Neural cell (in vitro differentiated cells): ENCODE measurements around the gene ROBO1. TPM values are rescaled to one million over a fixed set of nuclear protein-coding genes. Genes with fewer than 3 reads are reported as not detected.

Experiments
- H2AFZ ChIP-seq: fragments of 200-600, 300-800 bp; sonication (generic), shearing (Covaris generic); 2 replicates; pipeline ENCODE4 v1.6.0; 2014; ENCODE audit warnings: low read depth, mild to moderate bottlenecking, antibody characterized with exemption, low read length, moderate library complexity
- H3F3A ChIP-seq: fragments of 200-600 bp; shearing (Covaris generic); 2 replicates; pipeline ENCODE4 v1.6.1; 2016; ENCODE audit warnings: mild to moderate bottlenecking, moderate library complexity, mixed read lengths, antibody characterized with exemption, low read length; ENCODE audit not compliant: insufficient read depth, poor library complexity, severe bottlenecking
- H3K27ac ChIP-seq: fragments of 200-600, 300-800 bp; sonication (generic), shearing (Covaris generic); 2 replicates; pipeline ENCODE4 v1.5.1; 2014; ENCODE audit warnings: mild to moderate bottlenecking, low read length, moderate library complexity
- H3K27me3 ChIP-seq: fragments of 300-800, 200-600 bp; sonication (generic), shearing (Covaris generic); 2 replicates; pipeline ENCODE4 v1.6.0; 2014; ENCODE audit warnings: mild to moderate bottlenecking, low read depth, low read length, moderate library complexity; ENCODE audit not compliant: insufficient read depth
- H3K36me3 ChIP-seq: fragments of 300-800, 200-600 bp; sonication (generic), shearing (Covaris generic); 2 replicates; pipeline ENCODE4 v1.5.1; 2014; ENCODE audit warnings: mild to moderate bottlenecking, antibody characterized with exemption, low read length, moderate library complexity; ENCODE audit not compliant: insufficient read depth
- H3K4me2 ChIP-seq: fragments of 300-800, 200-600 bp; sonication (generic), shearing (Covaris generic); 2 replicates; pipeline ENCODE4 v1.6.0; 2014; ENCODE audit warnings: mild to moderate bottlenecking, low read length
- H3K4me3 ChIP-seq: fragments of 300-800, 200-600 bp; sonication (generic), shearing (Covaris generic); 2 replicates; pipeline ENCODE4 v1.5.1; 2014; ENCODE audit warnings: mild to moderate bottlenecking, low read length, moderate library complexity
- H3K79me2 ChIP-seq: fragments of 200-600 bp; shearing (Covaris generic); replicated peaks from 2 replicates; pipeline ENCODE4 v1.6.0; 2014; ENCODE audit warnings: mild to moderate bottlenecking, low read length, moderate library complexity; ENCODE audit not compliant: insufficient read depth
- H3K9ac ChIP-seq: fragments of 300-800, 200-600 bp; sonication (generic), shearing (Covaris generic); 2 replicates; pipeline ENCODE4 v1.6.1; 2016; ENCODE audit warnings: mild to moderate bottlenecking, low read length, mixed read lengths
- H3K9me2 ChIP-seq: fragments of 200-600 bp; shearing (Covaris generic); 2 replicates; pipeline ENCODE4 v1.6.1; 2016; ENCODE audit warnings: mild to moderate bottlenecking, low read length, mixed read lengths; ENCODE audit not compliant: insufficient read depth
- H3K9me3 ChIP-seq: fragments of 200-600, 300-800 bp; sonication (generic), shearing (Covaris generic); 2 replicates; pipeline ENCODE4 v1.6.1; 2016; ENCODE audit warnings: mild to moderate bottlenecking, mixed run types, low read length, moderate library complexity, mixed read lengths
- H4K20me1 ChIP-seq: fragments of 200-600 bp; shearing (Covaris generic); 2 replicates; pipeline ENCODE4 v1.6.1; 2016; ENCODE audit warnings: mild to moderate bottlenecking, mixed run types; ENCODE audit not compliant: insufficient read depth
- EP300 ChIP-seq: fragments of 450-650 bp; conservative IDR thresholded peaks from 2 replicates; pipeline ENCODE4 v1.6.1; 2014; ENCODE audit warnings: antibody characterized with exemption, mild to moderate bottlenecking, moderate library complexity; ENCODE audit not compliant: poor library complexity, severe bottlenecking
- EZH2 ChIP-seq: fragments of 200-600, 300-800 bp; shearing (Covaris generic), sonication (generic); IDR thresholded peaks from 2 replicates; pipeline ENCODE4 v1.6.1; 2014; ENCODE audit warnings: antibody characterized with exemption, low read length, borderline replicate concordance, mild to moderate bottlenecking; ENCODE audit not compliant: insufficient read depth, poor library complexity, severe bottlenecking
- MXI1 ChIP-seq: fragments of 450-650 bp; conservative IDR thresholded peaks from 2 replicates; pipeline ENCODE4 v1.6.1; 2014; ENCODE audit warnings: antibody characterized with exemption, mild to moderate bottlenecking; ENCODE audit not compliant: poor library complexity, severe bottlenecking
- POLR2AphosphoS5 ChIP-seq: IDR thresholded peaks from 2 replicates; pipeline ENCODE4 v1.6.1; 2012
- RAD21 ChIP-seq: fragments of 450-650 bp; conservative IDR thresholded peaks from 2 replicates; pipeline ENCODE4 v1.6.1; 2014; ENCODE audit warnings: antibody characterized with exemption, mild to moderate bottlenecking, moderate library complexity
- SMC3 ChIP-seq: fragments of 450-650 bp; conservative IDR thresholded peaks from 2 replicates; pipeline ENCODE4 v1.6.1; 2014; ENCODE audit warnings: antibody characterized with exemption, mild to moderate bottlenecking, moderate library complexity; ENCODE audit not compliant: poor library complexity
- TAF1 ChIP-seq: IDR thresholded peaks from 2 replicates; pipeline ENCODE4 v1.6.1; 2012; ENCODE audit warnings: low read depth
- polyA plus RNA-seq: library from polyadenylated mRNA; depleted of rRNA; stranded (reverse); fragments of >200 nt; gene quantifications from 2 replicates; pipeline ENCODE4 v1.2.3, GENCODE V29; 2014
- TF ChIP-seq, protein P1 (sequence below): IDR thresholded peaks from 2 replicates; pipeline ENCODE4 v1.6.1; 2012; ENCODE audit warnings: borderline replicate concordance
- TF ChIP-seq, protein P2 (sequence below): fragments of 450-650 bp; IDR thresholded peaks from 2 replicates; pipeline ENCODE4 v1.5.1; 2014; ENCODE audit warnings: antibody characterized with exemption, mild to moderate bottlenecking, moderate library complexity; ENCODE audit not compliant: poor library complexity, severe bottlenecking

ROBO1 gene
- polyA plus RNA-seq, 1 donor from 2014 or later: 183 TPM

DNA sequence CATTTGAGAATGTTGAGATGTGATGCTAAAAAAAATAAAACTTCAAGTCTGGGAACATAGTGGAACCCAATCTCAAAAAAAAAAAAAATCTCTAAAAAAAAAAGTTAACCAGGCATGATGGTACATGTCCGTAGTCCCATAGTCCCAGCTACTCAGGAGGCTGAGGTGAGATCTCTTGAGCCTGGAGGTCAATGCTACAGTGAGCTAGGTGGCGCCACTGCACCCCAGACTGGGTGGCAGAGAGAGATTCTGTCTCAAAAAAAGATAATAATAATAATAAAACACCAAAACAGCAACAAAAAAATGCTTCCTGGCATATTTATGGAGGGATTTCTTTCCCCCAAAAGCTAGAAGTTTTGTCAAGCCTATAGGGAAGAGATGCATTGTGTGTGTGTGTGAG, 361.6 kb downstream of the ROBO1 start:
- no peaks in the 10 kb centered on the region for H3K27me3 ChIP-seq
- no peaks in the 10 kb centered on the region for H3K9me2 ChIP-seq
- H2AFZ ChIP-seq: no peak overlapping the region
- H4K20me1 ChIP-seq: no peaks in the 10 kb centered on the region
- no peak overlapping the region for H3K4me2 ChIP-seq
- H3K9ac ChIP-seq: no peak overlapping the region
- H3K4me3 ChIP-seq: no peak overlapping the region
- H3K27ac ChIP-seq: no peak overlapping the region
- no peaks in the 10 kb centered on the region for H3F3A ChIP-seq
- no peaks in the 10 kb centered on the region for H3K9me3 ChIP-seq
- H3K36me3 ChIP-seq: no peaks in the 10 kb centered on the region
- TF ChIP-seq, protein P1, sequence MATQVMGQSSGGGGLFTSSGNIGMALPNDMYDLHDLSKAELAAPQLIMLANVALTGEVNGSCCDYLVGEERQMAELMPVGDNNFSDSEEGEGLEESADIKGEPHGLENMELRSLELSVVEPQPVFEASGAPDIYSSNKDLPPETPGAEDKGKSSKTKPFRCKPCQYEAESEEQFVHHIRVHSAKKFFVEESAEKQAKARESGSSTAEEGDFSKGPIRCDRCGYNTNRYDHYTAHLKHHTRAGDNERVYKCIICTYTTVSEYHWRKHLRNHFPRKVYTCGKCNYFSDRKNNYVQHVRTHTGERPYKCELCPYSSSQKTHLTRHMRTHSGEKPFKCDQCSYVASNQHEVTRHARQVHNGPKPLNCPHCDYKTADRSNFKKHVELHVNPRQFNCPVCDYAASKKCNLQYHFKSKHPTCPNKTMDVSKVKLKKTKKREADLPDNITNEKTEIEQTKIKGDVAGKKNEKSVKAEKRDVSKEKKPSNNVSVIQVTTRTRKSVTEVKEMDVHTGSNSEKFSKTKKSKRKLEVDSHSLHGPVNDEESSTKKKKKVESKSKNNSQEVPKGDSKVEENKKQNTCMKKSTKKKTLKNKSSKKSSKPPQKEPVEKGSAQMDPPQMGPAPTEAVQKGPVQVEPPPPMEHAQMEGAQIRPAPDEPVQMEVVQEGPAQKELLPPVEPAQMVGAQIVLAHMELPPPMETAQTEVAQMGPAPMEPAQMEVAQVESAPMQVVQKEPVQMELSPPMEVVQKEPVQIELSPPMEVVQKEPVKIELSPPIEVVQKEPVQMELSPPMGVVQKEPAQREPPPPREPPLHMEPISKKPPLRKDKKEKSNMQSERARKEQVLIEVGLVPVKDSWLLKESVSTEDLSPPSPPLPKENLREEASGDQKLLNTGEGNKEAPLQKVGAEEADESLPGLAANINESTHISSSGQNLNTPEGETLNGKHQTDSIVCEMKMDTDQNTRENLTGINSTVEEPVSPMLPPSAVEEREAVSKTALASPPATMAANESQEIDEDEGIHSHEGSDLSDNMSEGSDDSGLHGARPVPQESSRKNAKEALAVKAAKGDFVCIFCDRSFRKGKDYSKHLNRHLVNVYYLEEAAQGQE: no peak
- TF ChIP-seq, protein P2, sequence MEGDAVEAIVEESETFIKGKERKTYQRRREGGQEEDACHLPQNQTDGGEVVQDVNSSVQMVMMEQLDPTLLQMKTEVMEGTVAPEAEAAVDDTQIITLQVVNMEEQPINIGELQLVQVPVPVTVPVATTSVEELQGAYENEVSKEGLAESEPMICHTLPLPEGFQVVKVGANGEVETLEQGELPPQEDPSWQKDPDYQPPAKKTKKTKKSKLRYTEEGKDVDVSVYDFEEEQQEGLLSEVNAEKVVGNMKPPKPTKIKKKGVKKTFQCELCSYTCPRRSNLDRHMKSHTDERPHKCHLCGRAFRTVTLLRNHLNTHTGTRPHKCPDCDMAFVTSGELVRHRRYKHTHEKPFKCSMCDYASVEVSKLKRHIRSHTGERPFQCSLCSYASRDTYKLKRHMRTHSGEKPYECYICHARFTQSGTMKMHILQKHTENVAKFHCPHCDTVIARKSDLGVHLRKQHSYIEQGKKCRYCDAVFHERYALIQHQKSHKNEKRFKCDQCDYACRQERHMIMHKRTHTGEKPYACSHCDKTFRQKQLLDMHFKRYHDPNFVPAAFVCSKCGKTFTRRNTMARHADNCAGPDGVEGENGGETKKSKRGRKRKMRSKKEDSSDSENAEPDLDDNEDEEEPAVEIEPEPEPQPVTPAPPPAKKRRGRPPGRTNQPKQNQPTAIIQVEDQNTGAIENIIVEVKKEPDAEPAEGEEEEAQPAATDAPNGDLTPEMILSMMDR: no peak
- no peak for TF ChIP-seq TAF1
- TF ChIP-seq EP300: no peak
- H3K79me2 ChIP-seq: no peaks in the 10 kb centered on the region

DNA sequence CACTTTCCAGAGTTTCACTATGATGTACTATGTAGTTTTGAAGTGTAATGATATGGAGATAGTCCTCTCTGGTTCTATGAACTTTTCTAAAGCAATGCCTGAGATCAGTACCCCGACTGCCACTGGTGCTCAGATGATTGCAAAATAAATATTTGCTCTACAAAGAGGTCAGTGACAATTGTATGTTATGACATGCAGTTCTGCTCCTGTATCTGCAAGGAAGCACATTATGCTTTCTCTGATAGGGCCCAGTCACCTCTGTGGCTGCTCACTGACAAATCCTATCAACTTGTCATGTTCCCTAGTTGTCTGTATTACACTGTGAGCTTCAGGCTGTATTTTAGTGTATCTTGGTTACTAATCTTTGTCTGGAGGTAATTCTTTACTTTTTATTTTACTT, 362.6 kb downstream of the ROBO1 start:
- H3K4me3 ChIP-seq: no peak overlapping the region
- no peak for TF ChIP-seq TAF1
- no peak for TF ChIP-seq MXI1
- TF ChIP-seq EP300: peak; percentile 59
- TF ChIP-seq SMC3: no peak
- TF ChIP-seq EZH2: no peak
- peak; percentile 43 for TF ChIP-seq POLR2AphosphoS5
- TF ChIP-seq, protein P1: no peak
- no peak for TF ChIP-seq RAD21
- TF ChIP-seq, protein P2: no peak
- H3F3A ChIP-seq: no peaks in the 10 kb centered on the region
- H4K20me1 ChIP-seq: no peaks in the 10 kb centered on the region
- H3K4me2 ChIP-seq: no peak overlapping the region
- no peaks in the 10 kb centered on the region for H3K9me3 ChIP-seq
- H3K9ac ChIP-seq: no peak overlapping the region
- no peaks in the 10 kb centered on the region for H3K36me3 ChIP-seq
- H3K27ac ChIP-seq: no peak overlapping the region
- no peaks in the 10 kb centered on the region for H3K9me2 ChIP-seq
- no peaks in the 10 kb centered on the region for H3K79me2 ChIP-seq
- H3K27me3 ChIP-seq: no peaks in the 10 kb centered on the region
- H2AFZ ChIP-seq: no peak overlapping the region
